Keratinocyte (primary cell): ENCODE measurements around the gene MIEN1.

Experiments
- CTCF ChIP-seq, 3 experiments: IDR thresholded peaks in 1 of 3; conservative IDR thresholded peaks in 1 of 3; optimal IDR thresholded peaks in 1 of 3; 2 replicates in 2 of 3; 3 replicates in 1 of 3; pipeline versions ENCODE3 to v1.5.1; 2011; ENCODE audit warnings: low read length in 3 of 3, mild to moderate bottlenecking in 3 of 3, moderate library complexity in 2 of 3, control low read depth in 1 of 3, inconsistent platforms in 1 of 3; ENCODE audit not compliant: insufficient read depth in 2 of 3; ENCODE audit errors: extremely low read depth in 1 of 3
- EZH2 ChIP-seq: IDR thresholded peaks from one replicate; pipeline ENCODE4 v1.6.1; 2012; ENCODE audit warnings: inconsistent platforms, mild to moderate bottlenecking, low read length, moderate library complexity

- TF ChIP-seq CTCF (optimal IDR thresholded peaks at IDR 0.05 in 1 of 3, IDR thresholded peaks at IDR 0.05 in 1 of 3, conservative IDR thresholded peaks at IDR 0.05 in 1 of 3; ENCODE audit: extremely low read depth in 1 of 3, insufficient read depth in 2 of 3, low read length in 3 of 3) (no peak), EZH2 (no peak)
Measured at GRCh38 chr17:39747745-39748144, 17.4 kb upstream of the MIEN1 start.
